ENCODE measurements around the gene H19.

Gene H19

DNA sequence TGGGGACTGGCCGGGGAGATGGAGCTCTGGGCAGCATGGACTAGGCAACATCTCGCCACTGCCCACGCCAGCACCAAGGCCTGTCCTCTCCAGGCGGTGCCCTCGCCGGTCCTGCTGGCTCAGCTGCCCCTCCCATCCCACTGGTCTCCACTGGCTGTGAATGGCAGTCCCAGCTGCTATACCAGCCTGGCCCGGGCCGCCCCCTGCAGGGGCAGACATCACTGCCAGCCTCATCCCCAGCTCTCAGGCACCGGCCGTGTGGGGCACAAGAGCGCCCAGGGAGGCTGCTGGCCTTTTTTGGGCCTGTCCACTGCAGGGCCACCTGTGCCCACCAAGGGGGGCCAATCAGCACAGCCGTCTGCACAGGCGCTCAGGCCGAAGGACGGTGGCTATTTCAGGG is 30.1 kb upstream of the H19 start:
- TF ChIP-seq, protein P1, sequence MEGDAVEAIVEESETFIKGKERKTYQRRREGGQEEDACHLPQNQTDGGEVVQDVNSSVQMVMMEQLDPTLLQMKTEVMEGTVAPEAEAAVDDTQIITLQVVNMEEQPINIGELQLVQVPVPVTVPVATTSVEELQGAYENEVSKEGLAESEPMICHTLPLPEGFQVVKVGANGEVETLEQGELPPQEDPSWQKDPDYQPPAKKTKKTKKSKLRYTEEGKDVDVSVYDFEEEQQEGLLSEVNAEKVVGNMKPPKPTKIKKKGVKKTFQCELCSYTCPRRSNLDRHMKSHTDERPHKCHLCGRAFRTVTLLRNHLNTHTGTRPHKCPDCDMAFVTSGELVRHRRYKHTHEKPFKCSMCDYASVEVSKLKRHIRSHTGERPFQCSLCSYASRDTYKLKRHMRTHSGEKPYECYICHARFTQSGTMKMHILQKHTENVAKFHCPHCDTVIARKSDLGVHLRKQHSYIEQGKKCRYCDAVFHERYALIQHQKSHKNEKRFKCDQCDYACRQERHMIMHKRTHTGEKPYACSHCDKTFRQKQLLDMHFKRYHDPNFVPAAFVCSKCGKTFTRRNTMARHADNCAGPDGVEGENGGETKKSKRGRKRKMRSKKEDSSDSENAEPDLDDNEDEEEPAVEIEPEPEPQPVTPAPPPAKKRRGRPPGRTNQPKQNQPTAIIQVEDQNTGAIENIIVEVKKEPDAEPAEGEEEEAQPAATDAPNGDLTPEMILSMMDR (IDR thresholded peaks at IDR 0.05; ENCODE audit: control insufficient read depth, extremely low read depth, insufficient read depth) = no peak
- DNase-seq (ENCODE audit: low read depth) = no peak
- no peak overlapping the region for H3K4me3 ChIP-seq (ENCODE audit: low read depth, low read length)

DNA sequence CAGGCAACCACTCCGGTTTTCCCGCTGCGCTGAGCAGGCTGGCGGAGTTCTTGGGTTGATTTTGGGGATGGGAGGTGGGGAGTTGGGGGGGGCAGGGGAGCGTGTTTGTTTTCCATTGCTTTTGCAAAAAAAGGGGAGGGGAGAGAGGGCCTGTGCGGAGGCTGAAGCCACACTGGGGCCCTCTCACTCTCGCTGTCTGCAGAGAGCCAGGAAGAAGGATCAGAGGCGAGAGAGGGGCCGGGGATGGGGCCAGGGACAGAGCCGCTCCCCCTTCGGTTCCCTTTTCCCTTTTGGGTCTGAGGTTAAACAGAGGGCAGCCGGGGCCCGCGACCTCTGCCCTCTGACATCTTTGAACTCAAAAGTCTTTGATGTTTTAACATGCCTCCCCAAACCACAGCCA is 17.4 kb upstream of the H19 start:
- DNase-seq (ENCODE audit: low read depth) = no peak
- TF ChIP-seq, protein P1 (IDR thresholded peaks at IDR 0.05; ENCODE audit: control insufficient read depth, extremely low read depth, insufficient read depth) = no peak
- H3K4me3 ChIP-seq (ENCODE audit: low read depth, low read length) = no peak overlapping the region

DNA sequence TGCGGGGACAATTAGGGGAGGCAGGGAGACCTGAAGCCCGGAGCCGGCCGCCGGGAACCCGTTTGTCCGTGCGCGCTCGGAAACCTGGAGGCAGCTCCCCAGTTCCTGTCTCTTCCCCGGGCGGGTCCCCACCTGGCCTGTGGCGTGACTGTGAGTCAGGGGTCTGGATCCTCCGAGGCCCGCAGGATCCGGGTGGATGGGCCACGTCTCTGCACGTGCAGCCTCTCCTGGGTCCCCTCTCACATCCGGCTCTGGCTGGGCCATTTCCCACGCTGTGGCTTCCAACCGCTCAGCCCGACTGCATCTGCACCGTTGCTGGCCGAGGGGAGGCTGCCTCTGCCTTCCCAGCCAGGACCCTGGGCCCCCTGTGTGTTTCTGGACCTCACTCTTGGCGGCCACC is 14.8 kb upstream of the H19 start:
- DNase-seq (ENCODE audit: low read depth) = no peak
- H3K4me3 ChIP-seq (ENCODE audit: low read depth, low read length) = no peak overlapping the region
- TF ChIP-seq, protein P1 (IDR thresholded peaks at IDR 0.05; ENCODE audit: control insufficient read depth, extremely low read depth, insufficient read depth) = no peak

- no peak for DNase-seq (ENCODE audit: low read depth)
- TF ChIP-seq, protein P1 (IDR thresholded peaks at IDR 0.05; ENCODE audit: control insufficient read depth, extremely low read depth, insufficient read depth) = no peak
- H3K4me3 ChIP-seq (ENCODE audit: low read depth, low read length) = no peak overlapping the region
Measured at GRCh38 chr11:2004466-2004865, 6.8 kb upstream of the H19 start.

GRCh38 chr11:2002807-2003206 is 5.2 kb upstream of the H19 start:
- H3K4me3 ChIP-seq (ENCODE audit: low read depth, low read length) = no peak overlapping the region
- TF ChIP-seq, protein P1 (IDR thresholded peaks at IDR 0.05; ENCODE audit: control insufficient read depth, extremely low read depth, insufficient read depth) = no peak
- no peak for DNase-seq (ENCODE audit: low read depth)

GRCh38 chr11:2002042-2002776 is 4.6 kb upstream of the H19 start:
- DNase-seq (ENCODE audit: low read depth) = no peak
- TF ChIP-seq, protein P1 (IDR thresholded peaks at IDR 0.05; ENCODE audit: control insufficient read depth, extremely low read depth, insufficient read depth) = no peak
- no peak overlapping the region for H3K4me3 ChIP-seq (ENCODE audit: low read depth, low read length)

DNA sequence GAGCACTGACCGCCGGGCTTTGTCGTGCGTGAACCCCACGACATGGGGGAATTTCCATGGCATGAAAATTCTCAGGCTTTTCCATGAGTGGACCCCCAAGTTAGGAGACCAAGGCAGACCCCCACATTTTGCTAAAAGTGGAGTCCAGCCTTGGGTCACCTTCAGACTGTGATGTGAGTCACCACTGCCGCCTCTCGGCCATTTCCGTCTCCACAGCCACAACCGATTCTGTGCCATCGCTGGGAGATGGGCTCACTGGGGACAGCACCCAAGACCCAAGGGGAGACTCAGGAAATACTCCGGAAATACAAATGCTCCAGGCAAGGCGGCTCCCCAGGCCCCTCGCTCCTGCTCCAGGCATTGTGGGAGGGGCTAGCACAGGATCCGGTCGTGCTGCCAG is 1.2 kb upstream of the H19 start:
- TF ChIP-seq, protein P1 (IDR thresholded peaks at IDR 0.05; ENCODE audit: control insufficient read depth, extremely low read depth, insufficient read depth) = no peak
- no peak overlapping the region for H3K4me3 ChIP-seq (ENCODE audit: low read depth, low read length)
- no peak for DNase-seq (ENCODE audit: low read depth)
